PC-9 (cell line): ENCODE data around the gene CEP162. TPM values are rescaled to one million over a fixed set of nuclear protein-coding genes. Genes with fewer than 3 reads are reported as not detected.

ENCODE experiments used
- BruUV-seq: library from RNA; stranded (reverse); fragments of 400-500 nt; replicated peaks from 2 replicates; lab custom pipeline; 2021; lab: Mats Ljungman, UMichigan
- CTCF ChIA-PET: fragments of 300-600 bp; sonication (Branson Sonifier 250); formaldehyde crosslinking; loops from one replicate; lab custom pipeline; 2022; ENCODE audit warnings: antibody characterized with exemption; lab: Charles Lee
- POLR2A ChIA-PET: fragments of 300-600 bp; sonication (Branson Sonifier 250); formaldehyde crosslinking; loops from one replicate; lab custom pipeline; 2022; ENCODE audit warnings: antibody characterized with exemption; ENCODE audit not compliant: unreplicated experiment; lab: Charles Lee
- DNase-seq, 2 experiments: peaks; one replicate each; pipeline versions ENCODE4 v3.0.0 to v3.0.0-alpha.2; 2015 to 2022; ENCODE audit warnings: mixed read lengths in 1 of 2
- H2AFZ ChIP-seq: fragments of 200-600 bp; sonication (generic); 2 replicates; pipeline ENCODE4 v1.8.1; 2017; ENCODE audit warnings: antibody characterized with exemption
- H3F3A ChIP-seq: fragments of 200-600 bp; sonication (generic); 2 replicates; pipeline ENCODE4 v1.8.1; 2017; ENCODE audit warnings: antibody characterized with exemption, mild to moderate bottlenecking, low read depth; ENCODE audit not compliant: insufficient read depth
- H3K27ac ChIP-seq: fragments of 200-600 bp; sonication (generic); 2 replicates; pipeline ENCODE4 v1.6.1; 2016; ENCODE audit warnings: mixed run types
- H3K27me3 ChIP-seq: fragments of 200-600 bp; sonication (generic); 2 replicates; pipeline ENCODE4 v1.6.1; 2016; ENCODE audit warnings: low read depth, mixed run types; ENCODE audit not compliant: insufficient read depth
- H3K36me3 ChIP-seq: fragments of 200-600 bp; sonication (generic); 2 replicates; pipeline ENCODE4 v1.6.1; 2016; ENCODE audit warnings: low read depth, mixed run types
- H3K4me1 ChIP-seq: fragments of 200-600 bp; sonication (generic); replicated peaks from 2 replicates; pipeline ENCODE4 v1.6.1; 2016; ENCODE audit warnings: mixed run types; ENCODE audit not compliant: insufficient read depth
- H3K4me2 ChIP-seq: fragments of 200-600 bp; sonication (generic); 2 replicates; pipeline ENCODE4 v1.6.1; 2017; ENCODE audit warnings: mixed run types
- H3K4me3 ChIP-seq: fragments of 200-600 bp; sonication (generic); 2 replicates; pipeline ENCODE4 v1.6.1; 2016; ENCODE audit warnings: mixed run types
- H3K79me2 ChIP-seq: fragments of 200-600 bp; sonication (generic); 2 replicates; pipeline ENCODE4 v1.6.1; 2017; ENCODE audit warnings: low read depth, mixed run types
- H3K9me2 ChIP-seq: fragments of 200-600 bp; sonication (generic); 2 replicates; pipeline ENCODE4 v1.8.1; 2017; ENCODE audit warnings: mild to moderate bottlenecking; ENCODE audit not compliant: insufficient read depth
- H3K9me3 ChIP-seq: fragments of 200-600 bp; sonication (generic); 2 replicates; pipeline ENCODE4 v1.8.1; 2016; ENCODE audit warnings: low read depth; ENCODE audit not compliant: insufficient read depth
- H4K20me1 ChIP-seq: fragments of 200-600 bp; sonication (generic); 2 replicates; pipeline ENCODE4 v1.8.1; 2017; ENCODE audit not compliant: insufficient read depth
- EZH2 ChIP-seq: fragments of 200-600 bp; sonication (generic); IDR thresholded peaks from 2 replicates; pipeline ENCODE4 v1.8.0; 2017; ENCODE audit warnings: antibody characterized with exemption, low read depth
- intact Hi-C: fragments of 100-400 bp; cut with micrococcal nuclease; formaldehyde crosslinking; loops from one replicate; pipeline ENCODE4 v1.10.0; 2022; ENCODE audit not compliant: unreplicated experiment
- total RNA-seq: library from RNA; stranded (reverse); gene quantifications from 2 replicates; pipeline ENCODE4 v1.2.3, GENCODE V29; 2021
- TF ChIP-seq, protein P1 (sequence below): fragments of 200-600 bp; sonication (generic); conservative IDR thresholded peaks from 2 replicates; pipeline ENCODE4 v1.6.1; 2017; ENCODE audit warnings: mixed run types, antibody characterized with exemption, mild to moderate bottlenecking, moderate library complexity

The CEP162 gene
- total RNA-seq, 1 experiment from 2014 or later, result 5.8 TPM

- Histone ChIP-seq H3K27ac (no peak overlapping the region), H3K79me2 (no peaks in the 10 kb centered on the region), H3K9me3 (no peaks in the 10 kb centered on the region), H3F3A (no peaks in the 10 kb centered on the region), H3K36me3 (no peaks in the 10 kb centered on the region), H3K4me3 (no peak overlapping the region), H3K9me2 (no peaks in the 10 kb centered on the region), H3K4me1 (no peaks in the 10 kb centered on the region), H2AFZ (no peak overlapping the region), H3K27me3 (no peaks in the 10 kb centered on the region), H4K20me1 (no peaks in the 10 kb centered on the region), H3K4me2 (no peak overlapping the region)
- TF ChIP-seq, protein P1, sequence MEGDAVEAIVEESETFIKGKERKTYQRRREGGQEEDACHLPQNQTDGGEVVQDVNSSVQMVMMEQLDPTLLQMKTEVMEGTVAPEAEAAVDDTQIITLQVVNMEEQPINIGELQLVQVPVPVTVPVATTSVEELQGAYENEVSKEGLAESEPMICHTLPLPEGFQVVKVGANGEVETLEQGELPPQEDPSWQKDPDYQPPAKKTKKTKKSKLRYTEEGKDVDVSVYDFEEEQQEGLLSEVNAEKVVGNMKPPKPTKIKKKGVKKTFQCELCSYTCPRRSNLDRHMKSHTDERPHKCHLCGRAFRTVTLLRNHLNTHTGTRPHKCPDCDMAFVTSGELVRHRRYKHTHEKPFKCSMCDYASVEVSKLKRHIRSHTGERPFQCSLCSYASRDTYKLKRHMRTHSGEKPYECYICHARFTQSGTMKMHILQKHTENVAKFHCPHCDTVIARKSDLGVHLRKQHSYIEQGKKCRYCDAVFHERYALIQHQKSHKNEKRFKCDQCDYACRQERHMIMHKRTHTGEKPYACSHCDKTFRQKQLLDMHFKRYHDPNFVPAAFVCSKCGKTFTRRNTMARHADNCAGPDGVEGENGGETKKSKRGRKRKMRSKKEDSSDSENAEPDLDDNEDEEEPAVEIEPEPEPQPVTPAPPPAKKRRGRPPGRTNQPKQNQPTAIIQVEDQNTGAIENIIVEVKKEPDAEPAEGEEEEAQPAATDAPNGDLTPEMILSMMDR, result peak; percentile 33; the same call in 1 of the 2 replicates
- TF ChIP-seq EZH2, result no peak
- no peak for DNase-seq
- intact Hi-C loops, result loop anchor here (5.0 kb wide), 1 partner anchor 1079 kb away; no protein-coding TSS in a partner anchor
- no TSS peak for BruUV-seq
- ChIA-PET POLR2A (no interaction called here), CTCF (no interaction called here)
Observed at GRCh38 chr6:84243240-84243639, 15.8 kb upstream of the CEP162 start.

DNA sequence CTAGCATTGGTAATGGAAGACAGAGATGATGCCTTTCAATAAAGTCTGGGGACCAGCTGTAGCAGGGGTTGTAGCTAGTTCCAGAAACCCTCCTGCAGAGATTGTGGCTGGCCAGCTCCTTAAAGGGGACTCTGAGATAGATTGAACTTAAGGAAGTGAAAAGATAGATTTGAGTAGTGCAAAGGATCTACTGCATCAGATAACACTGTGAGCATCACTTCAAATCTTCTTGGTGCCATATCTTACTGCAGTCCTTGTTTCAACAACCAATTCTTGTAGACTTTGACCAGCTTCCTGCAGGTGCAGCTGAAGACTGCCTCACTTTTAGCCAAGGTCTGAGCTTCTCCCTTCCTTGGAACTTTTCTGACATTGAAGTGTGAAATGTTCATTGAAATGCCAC, 14.8 kb upstream of the CEP162 start:
- no peaks in the 10 kb centered on the region for H3K9me3 ChIP-seq
- H3F3A ChIP-seq, result no peaks in the 10 kb centered on the region
- ChIA-PET CTCF (no interaction called here), POLR2A (no interaction called here)
- H3K4me3 ChIP-seq, result no peak overlapping the region
- no peaks in the 10 kb centered on the region for H3K4me1 ChIP-seq
- H3K9me2 ChIP-seq, result no peaks in the 10 kb centered on the region
- H3K36me3 ChIP-seq, result no peaks in the 10 kb centered on the region
- TF ChIP-seq, protein P1, result no peak
- TF ChIP-seq EZH2, result no peak
- intact Hi-C loops, result loop anchor here (5.0 kb wide), 1 partner anchor 1080 kb away; no protein-coding TSS in a partner anchor
- H4K20me1 ChIP-seq, result no peaks in the 10 kb centered on the region
- no peaks in the 10 kb centered on the region for H3K27me3 ChIP-seq
- no TSS peak for BruUV-seq
- H2AFZ ChIP-seq, result no peak overlapping the region
- H3K79me2 ChIP-seq, result no peaks in the 10 kb centered on the region
- H3K27ac ChIP-seq, result no peak overlapping the region
- no peak overlapping the region for H3K4me2 ChIP-seq
- DNase-seq, result no peak

DNA sequence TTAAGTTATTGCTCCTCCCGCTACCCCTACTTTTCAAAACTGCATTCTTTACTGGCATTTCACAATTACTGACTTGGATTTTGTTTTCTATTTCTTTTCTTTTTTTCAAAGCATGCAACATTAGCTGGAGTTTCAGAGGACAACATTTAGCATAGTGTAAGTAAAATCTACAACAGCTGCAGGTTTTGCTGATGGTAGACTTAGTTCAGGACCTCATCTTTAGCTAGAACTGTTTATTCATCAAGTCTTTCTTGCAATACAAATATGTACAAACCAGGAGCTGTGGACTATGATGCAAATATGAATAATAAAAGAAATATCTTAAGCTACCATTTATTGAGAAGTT, 728 bp upstream of the CEP162 start:
- no TSS peak for BruUV-seq
- H3K4me3 ChIP-seq, result peak overlapping the region; percentile 95
- no peaks in the 10 kb centered on the region for H3K9me2 ChIP-seq
- peak overlapping the region; percentile 90 for H3K4me2 ChIP-seq
- H3F3A ChIP-seq, result no peaks in the 10 kb centered on the region
- H3K4me1 ChIP-seq, result peaks cover 6% of the 10 kb centered on the region; the same call in 1 of the 2 replicates
- TF ChIP-seq, protein P1, result peak; percentile 22; the same call in 1 of the 2 replicates
- TF ChIP-seq EZH2, result no peak
- intact Hi-C loops, result no loop called here
- peak overlapping the region; percentile 98 for H2AFZ ChIP-seq
- H3K27me3 ChIP-seq, result peaks cover 3% of the 10 kb centered on the region; the same call in 1 of the 2 replicates
- no peaks in the 10 kb centered on the region for H4K20me1 ChIP-seq
- H3K36me3 ChIP-seq, result no peaks in the 10 kb centered on the region
- no peak overlapping the region for H3K27ac ChIP-seq
- no peaks in the 10 kb centered on the region for H3K9me3 ChIP-seq
- ChIA-PET CTCF (no interaction called here), POLR2A (no interaction called here)
- H3K79me2 ChIP-seq, result no peaks in the 10 kb centered on the region
- DNase-seq, result no peak
